Lower leg skin (tissue), 4 donors: ENCODE data around the gene JARID2. TPM values are rescaled to one million over a fixed set of nuclear protein-coding genes. Genes with fewer than 3 reads are reported as not detected.

Experiments
- DNase-seq, 2 donors: peaks; one replicate each; pipeline ENCODE4 v3.0.0-alpha.2; 2019; ENCODE audit warnings: low spot score in 2 of 2
- H3K4me3 ChIP-seq: fragments of 200-600 bp; sonication (generic); 2 replicates; pipeline ENCODE4 v1.5.1; 2017; ENCODE audit warnings: mild to moderate bottlenecking, low read depth; ENCODE audit not compliant: poor library complexity, severe bottlenecking
- POLR2A ChIP-seq, 2 donors: fragments of 450-650 bp; IDR thresholded peaks; one replicate each; pipeline ENCODE4 v1.6.1; 2016 to 2017; ENCODE audit warnings: antibody characterized with exemption in 2 of 2, mild to moderate bottlenecking in 1 of 2, moderate library complexity in 1 of 2
- WGBS, 2 donors: methylation state at CpG; one replicate each; pipeline ENCODE4 v1.1.5; 2018; 5-methylcytosine and 5-hydroxymethylcytosine counted together
- intact Hi-C: fragments of 100-400 bp; cut with DNase I; formaldehyde crosslinking; loops from one replicate; pipeline ENCODE4 v1.15.0; 2023; ENCODE audit warnings: low total_unique reads
- total RNA-seq, 4 donors: library from RNA; depleted of rRNA; stranded (reverse); fragments of >200 nt; gene quantifications; one replicate each; pipeline ENCODE4 v1.1.0, GENCODE V29; 2016
- TF ChIP-seq, protein P1 (sequence below), 3 donors: fragments of 450-650 bp; IDR thresholded peaks; one replicate each; pipeline ENCODE4 v1.5.1; 2016; ENCODE audit warnings: antibody characterized with exemption in 3 of 3, mild to moderate bottlenecking in 3 of 3, moderate library complexity in 2 of 3

Gene JARID2
- total RNA-seq, 4 donors from 2014 or later = 17.9 to 24.2 (median 21.6) TPM

DNA sequence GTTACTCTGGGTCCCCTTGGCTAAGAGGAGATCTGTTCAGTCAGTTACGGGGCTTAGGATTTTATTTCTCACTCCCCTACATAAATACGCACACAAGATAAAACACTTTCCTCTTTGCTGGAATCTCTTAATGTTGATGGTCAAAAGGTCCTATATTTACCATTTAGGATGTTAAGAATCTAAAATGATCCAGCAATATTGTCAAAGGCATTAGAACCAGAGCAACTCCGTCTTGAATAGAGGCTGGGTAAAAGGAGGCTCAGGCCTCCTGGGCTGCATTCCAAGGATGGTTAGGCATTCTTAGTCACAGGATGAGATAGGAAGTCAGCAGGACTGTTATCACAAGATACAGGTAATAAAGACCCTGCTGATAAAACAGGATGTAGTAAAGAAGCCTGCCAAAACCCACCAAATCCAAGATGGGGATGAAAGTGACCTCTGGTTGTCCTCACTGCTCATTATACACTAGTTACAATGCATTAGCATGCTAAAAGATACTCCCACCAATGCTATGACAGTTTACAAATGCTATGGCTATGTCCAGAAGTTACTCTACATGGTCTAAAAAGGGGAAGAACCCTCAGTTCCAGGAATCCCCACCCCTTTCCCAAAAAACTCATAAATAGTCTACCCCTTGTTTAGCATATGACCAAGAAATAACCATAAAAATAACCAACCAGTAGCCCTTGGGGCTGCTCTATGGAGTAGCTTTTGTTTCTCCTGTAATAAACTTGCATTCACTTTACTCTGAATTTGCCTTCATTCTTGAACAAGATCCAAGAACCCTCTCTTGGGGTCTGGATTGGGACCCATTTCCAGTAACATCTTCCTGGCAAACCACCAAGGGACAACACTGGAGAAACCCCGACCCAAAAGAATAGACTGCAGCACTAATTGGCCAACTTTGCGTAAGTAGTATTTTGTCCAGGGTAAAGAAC, 309.5 kb downstream of the JARID2 start:
- TF ChIP-seq POLR2A (IDR thresholded peaks at IDR 0.05) = no peak
- TF ChIP-seq, protein P1, sequence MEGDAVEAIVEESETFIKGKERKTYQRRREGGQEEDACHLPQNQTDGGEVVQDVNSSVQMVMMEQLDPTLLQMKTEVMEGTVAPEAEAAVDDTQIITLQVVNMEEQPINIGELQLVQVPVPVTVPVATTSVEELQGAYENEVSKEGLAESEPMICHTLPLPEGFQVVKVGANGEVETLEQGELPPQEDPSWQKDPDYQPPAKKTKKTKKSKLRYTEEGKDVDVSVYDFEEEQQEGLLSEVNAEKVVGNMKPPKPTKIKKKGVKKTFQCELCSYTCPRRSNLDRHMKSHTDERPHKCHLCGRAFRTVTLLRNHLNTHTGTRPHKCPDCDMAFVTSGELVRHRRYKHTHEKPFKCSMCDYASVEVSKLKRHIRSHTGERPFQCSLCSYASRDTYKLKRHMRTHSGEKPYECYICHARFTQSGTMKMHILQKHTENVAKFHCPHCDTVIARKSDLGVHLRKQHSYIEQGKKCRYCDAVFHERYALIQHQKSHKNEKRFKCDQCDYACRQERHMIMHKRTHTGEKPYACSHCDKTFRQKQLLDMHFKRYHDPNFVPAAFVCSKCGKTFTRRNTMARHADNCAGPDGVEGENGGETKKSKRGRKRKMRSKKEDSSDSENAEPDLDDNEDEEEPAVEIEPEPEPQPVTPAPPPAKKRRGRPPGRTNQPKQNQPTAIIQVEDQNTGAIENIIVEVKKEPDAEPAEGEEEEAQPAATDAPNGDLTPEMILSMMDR (IDR thresholded peaks at IDR 0.05) = no peak
- WGBS, 2 donors = 93 to 95% methylated on average over 5 of the region's 5 CpGs
- DNase-seq = no peak
- intact Hi-C loops = no loop called here
- H3K4me3 ChIP-seq = no peak overlapping the region

DNA sequence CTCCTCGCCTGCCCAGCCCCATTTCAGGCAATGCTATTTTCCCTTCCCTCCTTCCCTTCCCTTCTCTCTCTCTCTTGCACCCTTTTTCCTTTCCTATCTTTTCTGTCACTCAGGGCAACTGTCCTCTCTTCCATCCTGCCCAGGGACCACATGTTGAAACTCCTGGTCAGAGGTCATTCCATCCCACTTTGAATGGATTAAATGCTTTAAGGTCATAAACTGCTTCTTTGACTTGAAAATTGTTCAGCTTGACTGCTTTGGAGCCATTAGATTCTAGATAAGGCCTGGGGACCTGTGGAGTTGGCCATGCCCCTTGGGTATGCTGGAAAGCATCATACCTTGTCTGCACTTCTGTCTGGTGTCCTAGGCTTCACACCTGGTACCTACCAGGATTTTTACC, 310.8 kb downstream of the JARID2 start:
- TF ChIP-seq, protein P1 (IDR thresholded peaks at IDR 0.05) = no peak
- TF ChIP-seq POLR2A (IDR thresholded peaks at IDR 0.05) = no peak
- WGBS, 2 donors = 91 to 94% methylated on average over 1 of the region's 1 CpG
- no peak overlapping the region for H3K4me3 ChIP-seq
- no peak for DNase-seq
- intact Hi-C loops = no loop called here

DNA sequence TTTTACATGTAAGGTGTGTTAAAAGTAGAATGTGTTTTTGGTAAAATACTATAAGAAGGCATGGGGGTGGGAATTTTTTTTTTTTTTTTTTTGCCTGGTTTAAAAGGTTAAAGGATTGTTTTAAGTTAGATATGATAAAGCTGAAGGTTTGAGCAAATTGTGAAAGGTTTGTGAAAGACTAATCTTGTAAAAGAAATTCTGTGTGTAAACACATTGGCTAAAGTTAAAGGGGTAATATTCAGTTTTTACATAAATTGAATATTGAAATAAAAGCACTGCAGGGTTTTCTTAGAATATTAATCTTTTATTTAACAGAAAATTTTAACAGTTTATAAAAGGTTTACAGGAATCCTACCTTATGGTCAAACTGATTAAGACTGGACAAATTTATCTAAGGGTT, 311.3 kb downstream of the JARID2 start:
- no peak for DNase-seq
- no peak overlapping the region for H3K4me3 ChIP-seq
- TF ChIP-seq, protein P1 (IDR thresholded peaks at IDR 0.05) = no peak
- TF ChIP-seq POLR2A (IDR thresholded peaks at IDR 0.05) = no peak
- intact Hi-C loops = no loop called here

DNA sequence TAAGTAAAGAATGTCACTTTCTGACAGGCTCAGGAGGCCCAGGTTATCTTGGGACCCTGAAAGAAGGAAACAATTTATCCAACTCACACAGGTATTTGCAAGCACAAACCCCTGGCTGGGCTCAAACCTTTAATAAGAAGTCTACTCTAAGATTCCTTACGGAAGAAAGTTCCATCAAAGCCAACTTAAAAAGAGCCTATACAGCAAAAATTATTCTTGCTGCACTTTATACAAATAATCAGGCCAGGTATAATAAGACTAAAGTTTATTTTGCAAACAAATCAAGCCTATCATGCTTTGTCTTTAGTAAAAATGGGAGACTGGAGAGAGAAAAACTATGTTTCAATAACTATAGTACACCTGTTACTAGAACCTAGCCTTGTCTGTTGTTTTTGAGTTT, 314.8 kb downstream of the JARID2 start:
- intact Hi-C loops = no loop called here
- WGBS, 2 donors = 96 to 97% methylated on average over 1 of the region's 1 CpG
- DNase-seq = no peak
- no peak for TF ChIP-seq POLR2A (IDR thresholded peaks at IDR 0.05)
- TF ChIP-seq, protein P1 (IDR thresholded peaks at IDR 0.05) = no peak
- H3K4me3 ChIP-seq = no peak overlapping the region

DNA sequence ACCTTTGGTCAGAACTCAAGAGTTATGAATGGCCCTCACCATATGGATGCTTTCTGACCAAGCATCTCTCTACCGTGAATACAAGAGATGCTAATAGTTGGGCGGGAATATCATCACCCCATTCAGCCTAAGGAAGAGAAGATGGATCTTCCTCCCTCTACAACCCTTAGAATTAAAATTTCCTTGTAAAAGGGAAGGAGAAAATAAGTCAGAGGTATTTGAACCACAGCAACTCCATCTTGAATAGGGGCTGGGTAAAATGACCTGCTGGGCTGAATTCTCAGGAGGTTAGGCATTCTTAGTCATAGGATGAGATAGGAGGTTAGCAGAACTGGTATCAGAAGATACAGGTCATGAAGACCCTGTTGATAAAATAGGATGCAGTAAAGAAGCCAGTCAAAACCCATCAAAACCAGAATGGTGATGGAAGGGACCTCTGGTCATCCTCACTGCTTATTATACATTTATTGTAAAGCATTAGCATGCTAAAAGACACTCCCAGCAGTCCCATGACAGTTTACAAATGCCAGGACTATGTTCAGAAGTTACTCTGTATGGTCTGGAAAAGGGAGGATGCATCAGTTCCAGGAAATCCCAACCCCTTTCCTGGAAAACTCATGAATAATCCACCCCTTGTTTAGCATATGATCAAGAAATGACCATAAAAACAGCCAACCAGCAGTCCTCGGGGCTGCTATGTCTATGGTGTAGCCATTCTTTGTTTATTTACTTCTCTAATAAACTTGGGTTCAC, 315.8 kb downstream of the JARID2 start:
- intact Hi-C loops = no loop called here
- H3K4me3 ChIP-seq = no peak overlapping the region
- TF ChIP-seq, protein P1 (IDR thresholded peaks at IDR 0.05) = no peak
- TF ChIP-seq POLR2A (IDR thresholded peaks at IDR 0.05) = no peak
- DNase-seq = no peak
- 93 to 95% methylated on average over 3 of the region's 3 CpGs for WGBS, 2 donors
